IMR-90 (cell line): ENCODE data around the gene CENPP. TPM values are rescaled to one million over a fixed set of nuclear protein-coding genes. Genes with fewer than 3 reads are reported as not detected.

Experiments used
- ATAC-seq: fragments of 200-7000 bp; cut with Tn5 transposase; 2 replicates; pipeline ENCODE4 v1.9.1; 2020; ENCODE audit warnings: low read depth, mild to moderate bottlenecking, moderate library complexity
- BruUV-seq: library from RNA; stranded (reverse); fragments of 400-500 nt; replicated peaks from 2 replicates; lab custom pipeline; 2021; lab: Mats Ljungman, UMichigan
- CTCF ChIA-PET: fragments of 300-600 bp; formaldehyde crosslinking; extraction: SDS; loops from one replicate; lab custom pipeline; 2021; ENCODE audit warnings: antibody characterized with exemption; lab: Yijun Ruan, JAX
- POLR2A ChIA-PET: fragments of 300-600 bp; sonication (Branson Sonifier 250); formaldehyde crosslinking; loops from one replicate; lab custom pipeline; 2022; ENCODE audit warnings: antibody characterized with exemption; ENCODE audit not compliant: unreplicated experiment; lab: Charles Lee
- DNase-seq: peaks from one replicate; pipeline ENCODE4 v3.0.0; 2013
- H2AFZ ChIP-seq: replicated peaks from 2 replicates; pipeline ENCODE3; 2013; ENCODE audit warnings: low read length, mild to moderate bottlenecking; ENCODE audit not compliant: poor library complexity
- H2AK5ac ChIP-seq: 2 replicates; pipeline ENCODE4 v1.6.1; 2013; ENCODE audit warnings: low read depth, low read length, inconsistent platforms
- H2AK9ac ChIP-seq: replicated peaks from 2 replicates; pipeline ENCODE3; 2013; ENCODE audit warnings: mild to moderate bottlenecking, low read depth, low read length, moderate library complexity; ENCODE audit not compliant: poor library complexity
- H2BK120ac ChIP-seq: 2 replicates; pipeline ENCODE4 v1.6.1; 2013; ENCODE audit warnings: low read depth, low read length, inconsistent platforms
- H2BK15ac ChIP-seq: 3 replicates; pipeline ENCODE4 v1.6.1; 2013; ENCODE audit warnings: low read depth, low read length, inconsistent platforms
- H2BK20ac ChIP-seq: 2 replicates; pipeline ENCODE4 v1.6.1; 2013; ENCODE audit warnings: low read depth, mild to moderate bottlenecking, inconsistent platforms, low read length, moderate library complexity
- H2BK5ac ChIP-seq: 2 replicates; pipeline ENCODE4 v1.6.1; 2013; ENCODE audit warnings: mild to moderate bottlenecking, low read depth, low read length, inconsistent platforms; ENCODE audit not compliant: poor library complexity, severe bottlenecking
- H3K14ac ChIP-seq: replicated peaks from 2 replicates; pipeline ENCODE4 v1.6.1; 2013; ENCODE audit warnings: low read depth, low read length, inconsistent platforms
- H3K18ac ChIP-seq: 2 replicates; pipeline ENCODE4 v1.6.1; 2013; ENCODE audit warnings: low read depth, low read length, control low read depth
- H3K23ac ChIP-seq: 2 replicates; pipeline ENCODE4 v1.6.1; 2013; ENCODE audit warnings: low read depth, low read length, inconsistent platforms
- H3K27ac ChIP-seq: 2 replicates; pipeline ENCODE4 v1.5.1; 2013; ENCODE audit warnings: mild to moderate bottlenecking, control low read depth, low read length; ENCODE audit not compliant: insufficient read depth
- H3K27me3 ChIP-seq: 2 replicates; pipeline ENCODE4 v1.6.1; 2013; ENCODE audit warnings: low read length; ENCODE audit not compliant: control insufficient read depth, insufficient read depth
- H3K36me3 ChIP-seq: 2 replicates; pipeline ENCODE4 v1.6.1; 2013; ENCODE audit warnings: low read length, mixed read lengths; ENCODE audit not compliant: control insufficient read depth, insufficient read depth
- H3K4ac ChIP-seq: 2 replicates; pipeline ENCODE4 v1.6.1; 2013; ENCODE audit warnings: low read depth, low read length, inconsistent platforms
- H3K4me1 ChIP-seq: 2 replicates; pipeline ENCODE4 v1.6.1; 2013; ENCODE audit warnings: low read length, mixed read lengths; ENCODE audit not compliant: control insufficient read depth, insufficient read depth
- H3K4me2 ChIP-seq: 2 replicates; pipeline ENCODE4 v1.6.1; 2013; ENCODE audit warnings: low read depth, mild to moderate bottlenecking, control low read depth, low read length, moderate library complexity
- H3K4me3 ChIP-seq: 2 replicates; pipeline ENCODE4 v1.5.1; 2013; ENCODE audit warnings: low read depth, mild to moderate bottlenecking, control low read depth, low read length, moderate library complexity; ENCODE audit not compliant: insufficient read depth
- H3K56ac ChIP-seq: 2 replicates; pipeline ENCODE4 v1.6.1; 2013; ENCODE audit warnings: low read length, inconsistent platforms; ENCODE audit not compliant: insufficient read depth; ENCODE audit errors: extremely low read depth
- H3K79me1 ChIP-seq, 2 experiments: 2 replicates each; pipeline ENCODE4 v1.6.1; 2013; ENCODE audit warnings: low read length in 2 of 2, inconsistent platforms in 1 of 2, low read depth in 1 of 2
- H3K9ac ChIP-seq: 2 replicates; pipeline ENCODE4 v1.6.1; 2013; ENCODE audit warnings: low read depth, low read length, control low read depth
- H3K9me1 ChIP-seq: 2 replicates; pipeline ENCODE4 v1.6.1; 2013; ENCODE audit warnings: low read length, inconsistent platforms; ENCODE audit not compliant: insufficient read depth
- H3K9me3 ChIP-seq: 2 replicates; pipeline ENCODE4 v1.6.1; 2013; ENCODE audit warnings: low read length; ENCODE audit not compliant: control insufficient read depth, insufficient read depth
- H4K20me1 ChIP-seq: 2 replicates; pipeline ENCODE4 v1.6.1; 2013; ENCODE audit warnings: low read length, inconsistent platforms; ENCODE audit not compliant: insufficient read depth
- H4K5ac ChIP-seq: 2 replicates; pipeline ENCODE4 v1.6.1; 2013; ENCODE audit warnings: mild to moderate bottlenecking, low read depth, low read length, control low read depth
- H4K8ac ChIP-seq, 2 experiments: 2 replicates each; pipeline ENCODE4 v1.6.1; 2013; ENCODE audit warnings: low read depth in 2 of 2, low read length in 2 of 2, control low read depth in 1 of 2, inconsistent platforms in 1 of 2
- H4K91ac ChIP-seq: 2 replicates; pipeline ENCODE4 v1.6.1; 2013; ENCODE audit warnings: low read depth, low read length, inconsistent platforms; ENCODE audit not compliant: insufficient read depth
- BHLHE40 ChIP-seq: fragments of 150-350 bp; IDR thresholded peaks from 2 replicates; pipeline ENCODE4 v1.6.1; 2016; ENCODE audit warnings: mild to moderate bottlenecking, low read depth, low read length
- MAZ ChIP-seq: IDR thresholded peaks from 2 replicates; pipeline ENCODE4 v1.6.1; 2012; ENCODE audit warnings: low read depth, mild to moderate bottlenecking, low read length, improper control_type of control experiment, moderate library complexity, borderline replicate concordance
- NFE2L2 ChIP-seq: fragments of 150-350 bp; IDR thresholded peaks from 2 replicates; pipeline ENCODE4 v1.6.1; 2016; ENCODE audit warnings: low read depth, mild to moderate bottlenecking, low read length
- WGBS, 2 experiments: methylation state at CpG; one replicate each; pipeline versions ENCODE4 v1.1.5 to v1.1.7; 2013; ENCODE audit warnings: missing lambda C conversion rate in 2 of 2; ENCODE audit not compliant: insufficient read length in 1 of 2; ENCODE audit errors: extremely low coverage in 2 of 2; 5-methylcytosine and 5-hydroxymethylcytosine counted together
- dilution Hi-C: fragments of 300-500 bp; cut with HindIII; formaldehyde crosslinking; loops from one replicate; pipeline ENCODE4 v1.14.3; 2018; ENCODE audit warnings: low sequenced_read_pairs; ENCODE audit not compliant: unreplicated experiment
- in situ Hi-C: fragments of 300-500 bp; cut with MboI; formaldehyde crosslinking; loops from 3 replicates; pipeline ENCODE4 v1.14.3; 2019; ENCODE audit warnings: low sequenced_read_pairs, inconsistent platforms, mixed read lengths
- intact Hi-C: fragments of 100-400 bp; cut with micrococcal nuclease; formaldehyde crosslinking; loops from 2 replicates; pipeline ENCODE4 v1.10.0; 2022
- polyA plus RNA-seq, 3 experiments: library from polyadenylated mRNA; depleted of rRNA; stranded (reverse); fragments of >200 nt; gene quantifications; 2 replicates each; pipeline ENCODE4 v1.2.3, GENCODE V29; 2012; ENCODE audit warnings: low replicate concordance in 1 of 3
- total RNA-seq: library from RNA; depleted of rRNA; stranded (reverse); fragments of >200 nt; gene quantifications from 2 replicates; pipeline ENCODE4 v1.2.3, GENCODE V29; 2012

CENPP gene
- total and polyA plus RNA-seq, 2 of the 4 experiments (the other 2 are of a cell fraction), result 1.4 to 2.0 TPM

- H2BK5ac ChIP-seq, result no peak overlapping the region
- no peaks in the 10 kb centered on the region for H4K20me1 ChIP-seq
- no peak overlapping the region for H2AK9ac ChIP-seq
- no peak overlapping the region for H2BK20ac ChIP-seq
- H2AFZ ChIP-seq, result no peak overlapping the region
- no peaks in the 10 kb centered on the region for H3K36me3 ChIP-seq
- WGBS, 2 experiments, result no CpG with 5 or more reads among the region's 1 CpG
- H3K9me3 ChIP-seq, result no peaks in the 10 kb centered on the region
- H3K4ac ChIP-seq, result no peak overlapping the region
- H3K9ac ChIP-seq, result no peak overlapping the region
- CTCF ChIA-PET, result no interaction called here
- H3K4me3 ChIP-seq, result no peak overlapping the region
- H3K56ac ChIP-seq, result no peak overlapping the region
- no peaks in the 10 kb centered on the region for H3K9me1 ChIP-seq
- H4K8ac ChIP-seq, result no peak overlapping the region
- in situ Hi-C loops, result no loop called here
- H3K18ac ChIP-seq, result no peak overlapping the region
- H3K4me2 ChIP-seq, result no peak overlapping the region
- no peak for TF ChIP-seq MAZ
- no peak for TF ChIP-seq NFE2L2
- no peak for TF ChIP-seq BHLHE40
- no peak overlapping the region for H4K5ac ChIP-seq
- H3K27ac ChIP-seq, result no peak overlapping the region
- intact Hi-C loops, result no loop called here
- H4K91ac ChIP-seq, result no peak overlapping the region
- DNase-seq (no peak), ATAC-seq (no peak)
- dilution Hi-C loops, result no loop called here
- H2BK120ac ChIP-seq, result no peak overlapping the region
- no peaks in the 10 kb centered on the region for H3K27me3 ChIP-seq
- H2BK15ac ChIP-seq, result no peak overlapping the region
- H3K4me1 ChIP-seq, result peaks cover 2% of the 10 kb centered on the region; the same call in 1 of the 2 replicates
- no peaks in the 10 kb centered on the region for H3K79me1 ChIP-seq
- no peak overlapping the region for H3K14ac ChIP-seq
- H2AK5ac ChIP-seq, result no peak overlapping the region
- POLR2A ChIA-PET, result no interaction called here
- no peak overlapping the region for H3K23ac ChIP-seq
- no TSS peak for BruUV-seq
Observed at GRCh38 chr9:92592537-92592936, 266.8 kb downstream of the CENPP start.
